PFSK-1 (cell line): ENCODE data around the gene CAMTA1.

Experiments used
- POLR2AphosphoS5 ChIP-seq: IDR thresholded peaks from 2 replicates; pipeline ENCODE4 v1.6.1; 2012; ENCODE audit warnings: low read depth, mild to moderate bottlenecking, control low read depth, low read length, moderate library complexity
- REST ChIP-seq, 2 experiments: IDR thresholded peaks; 2 replicates each; pipeline versions ENCODE4 v1.6.1 to v1.8.0; 2011 to 2012; ENCODE audit warnings: low read depth in 2 of 2, low read length in 2 of 2, control low read depth in 1 of 2, inconsistent platforms in 1 of 2, mild to moderate bottlenecking in 1 of 2, moderate library complexity in 1 of 2; ENCODE audit not compliant: insufficient read depth in 1 of 2

DNA sequence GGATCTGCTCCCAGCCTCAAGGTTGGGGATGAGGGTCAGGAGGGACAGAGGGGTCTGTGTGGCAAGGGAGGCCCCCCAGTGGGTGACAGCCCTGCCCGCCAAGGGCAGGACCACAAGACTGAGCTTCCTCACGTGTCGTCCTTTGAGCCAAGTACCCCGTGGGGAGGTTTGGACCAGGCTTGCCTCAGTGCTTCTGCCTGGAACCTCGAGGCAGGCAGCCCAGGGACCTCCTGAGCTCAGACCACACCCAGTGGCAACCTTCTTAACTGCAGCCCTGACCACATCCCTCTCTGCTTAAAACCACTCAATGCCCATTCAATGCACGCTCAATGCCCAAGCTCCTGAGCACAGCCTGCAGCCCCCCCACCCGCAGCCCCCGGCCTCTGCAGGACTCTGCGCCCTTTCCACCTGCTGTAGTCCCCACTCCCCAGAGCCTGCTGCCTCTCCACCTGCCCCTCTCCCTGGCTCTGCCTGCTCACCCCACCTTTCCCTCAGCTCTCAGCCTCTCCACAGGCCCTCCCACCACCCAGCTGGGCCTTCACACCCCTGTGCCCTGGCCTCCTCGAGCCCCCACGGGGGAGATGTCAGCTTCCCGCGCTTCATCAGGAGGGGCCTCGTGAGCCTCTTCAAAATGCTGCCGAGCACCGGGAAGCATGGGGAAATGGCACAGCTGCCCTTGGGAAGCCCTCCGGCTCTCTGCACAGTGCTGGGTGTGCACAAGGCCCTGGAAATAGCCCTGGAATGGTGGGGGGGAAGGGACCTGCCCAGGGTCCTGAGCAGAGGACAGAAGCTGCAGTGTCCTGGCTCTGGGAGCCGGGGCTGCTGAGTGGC is 856.5 kb downstream of the CAMTA1 start:
- TF ChIP-seq POLR2AphosphoS5, result no peak
- no peak for TF ChIP-seq REST (IDR thresholded peaks at IDR 0.05; ENCODE audit: insufficient read depth in 1 of 2, low read depth in 2 of 2, low read length in 2 of 2)
